Measurements from ENCODE around the gene CHST6. TPM values are rescaled to one million over a fixed set of nuclear protein-coding genes. Genes with fewer than 3 reads are reported as not detected.

Gene CHST6
- polyA plus RNA-seq, 1 donor (not counting 4 experiments of a cell fraction or from before 2014, with no cell fraction given): 0.14 TPM

GRCh38 chr16:75529056-75529905 is 34.0 kb upstream of the CHST6 start:
- H3K4me2 ChIP-seq (ENCODE audit: control insufficient read depth, extremely low read depth, insufficient read depth, low read depth, low read length): no peak overlapping the region
- no peaks in the 10 kb centered on the region for H3K9me1 ChIP-seq (ENCODE audit: control insufficient read depth, extremely low read depth, insufficient read depth, low read length)
- TF ChIP-seq EZH2 (IDR thresholded peaks at IDR 0.05; ENCODE audit: low read length) (no peak), CTCF (optimal IDR thresholded peaks at IDR 0.05 in 1 of 3, IDR thresholded peaks at IDR 0.05 in 1 of 3, conservative IDR thresholded peaks at IDR 0.05 in 1 of 3; ENCODE audit: extremely low read depth in 1 of 3, insufficient read depth in 2 of 3, low read length in 3 of 3) (no peak)
- H4K20me1 ChIP-seq (ENCODE audit: control insufficient read depth, extremely low read depth, insufficient read depth, low read length): no peaks in the 10 kb centered on the region
- H3K27me3 ChIP-seq (ENCODE audit: control insufficient read depth, extremely low read depth, insufficient read depth, low read length): no peaks in the 10 kb centered on the region
- dilution Hi-C loops (cut with MboI; ENCODE audit: extremely low pct_ligation_motif_present, low sequenced_read_pairs): no loop called here
- FAIRE-seq (no peak), DNase-seq (ENCODE audit: low read depth, low spot score) (no peak)
- H3K36me3 ChIP-seq (ENCODE audit: control insufficient read depth in 2 of 2, extremely low read depth in 1 of 2, insufficient read depth in 2 of 2, low read length in 2 of 2): no peaks in the 10 kb centered on the region
- H3K4me3 ChIP-seq (ENCODE audit: control insufficient read depth in 2 of 3, extremely low read depth in 1 of 3, insufficient read depth in 2 of 3, low read depth in 1 of 3, low read length in 3 of 3): no peak overlapping the region
- H3K4me1 ChIP-seq (ENCODE audit: control insufficient read depth, extremely low read depth, insufficient read depth, low read length): no peaks in the 10 kb centered on the region
- H3K9me3 ChIP-seq (ENCODE audit: control insufficient read depth, low read depth, low read length): no peaks in the 10 kb centered on the region
- H3K27ac ChIP-seq (ENCODE audit: control insufficient read depth, insufficient read depth, low read length): no peak overlapping the region
- no peak overlapping the region for H3K9ac ChIP-seq (ENCODE audit: control insufficient read depth, extremely low read depth, insufficient read depth, low read length)
- no peaks in the 10 kb centered on the region for H3K79me2 ChIP-seq (ENCODE audit: control insufficient read depth, insufficient read depth, low read length)
- H2AFZ ChIP-seq (ENCODE audit: control insufficient read depth, low read length): no peak overlapping the region

- Histone ChIP-seq H2AFZ (ENCODE audit: control insufficient read depth, low read length) (no peak overlapping the region), H3K9me3 (ENCODE audit: control insufficient read depth, low read depth, low read length) (no peaks in the 10 kb centered on the region), H3K4me2 (ENCODE audit: control insufficient read depth, extremely low read depth, insufficient read depth, low read depth, low read length) (no peak overlapping the region), H4K20me1 (ENCODE audit: control insufficient read depth, extremely low read depth, insufficient read depth, low read length) (no peaks in the 10 kb centered on the region), H3K4me3 (ENCODE audit: control insufficient read depth in 2 of 3, extremely low read depth in 1 of 3, insufficient read depth in 2 of 3, low read depth in 1 of 3, low read length in 3 of 3) (no peak overlapping the region), H3K9me1 (ENCODE audit: control insufficient read depth, extremely low read depth, insufficient read depth, low read length) (no peaks in the 10 kb centered on the region), H3K27ac (ENCODE audit: control insufficient read depth, insufficient read depth, low read length) (no peak overlapping the region), H3K79me2 (ENCODE audit: control insufficient read depth, insufficient read depth, low read length) (no peaks in the 10 kb centered on the region), H3K36me3 (ENCODE audit: control insufficient read depth in 2 of 2, extremely low read depth in 1 of 2, insufficient read depth in 2 of 2, low read length in 2 of 2) (no peaks in the 10 kb centered on the region), H3K9ac (ENCODE audit: control insufficient read depth, extremely low read depth, insufficient read depth, low read length) (no peak overlapping the region), H3K4me1 (ENCODE audit: control insufficient read depth, extremely low read depth, insufficient read depth, low read length) (no peaks in the 10 kb centered on the region), H3K27me3 (ENCODE audit: control insufficient read depth, extremely low read depth, insufficient read depth, low read length) (no peaks in the 10 kb centered on the region)
- dilution Hi-C loops (cut with MboI; ENCODE audit: extremely low pct_ligation_motif_present, low sequenced_read_pairs): no loop called here
- FAIRE-seq (no peak), DNase-seq (ENCODE audit: low read depth, low spot score) (no peak)
- no peak for TF ChIP-seq EZH2 (IDR thresholded peaks at IDR 0.05; ENCODE audit: low read length)
- no peak for TF ChIP-seq CTCF (optimal IDR thresholded peaks at IDR 0.05 in 1 of 3, IDR thresholded peaks at IDR 0.05 in 1 of 3, conservative IDR thresholded peaks at IDR 0.05 in 1 of 3; ENCODE audit: extremely low read depth in 1 of 3, insufficient read depth in 2 of 3, low read length in 3 of 3)
Measured at GRCh38 chr16:75527825-75528299, 32.6 kb upstream of the CHST6 start.

All from keratinocyte (primary cell).